Mammary epithelial cell (primary cell): ENCODE data around the gene CD160.

Experiments
- EZH2 ChIP-seq: IDR thresholded peaks from 2 replicates; pipeline ENCODE4 v1.6.1; 2012; ENCODE audit warnings: low read length, inconsistent platforms, borderline replicate concordance
- TF ChIP-seq, protein P1 (sequence below), 2 donors: IDR thresholded peaks in 1 of 2; conservative IDR thresholded peaks in 1 of 2; 2 replicates each; pipeline ENCODE4 v1.5.1; 2011 to 2012; ENCODE audit warnings: inconsistent platforms in 2 of 2, low read length in 2 of 2, mild to moderate bottlenecking in 2 of 2, control low read depth in 1 of 2, low read depth in 1 of 2; ENCODE audit not compliant: insufficient read depth in 1 of 2; ENCODE audit errors: extremely low read depth in 1 of 2

DNA sequence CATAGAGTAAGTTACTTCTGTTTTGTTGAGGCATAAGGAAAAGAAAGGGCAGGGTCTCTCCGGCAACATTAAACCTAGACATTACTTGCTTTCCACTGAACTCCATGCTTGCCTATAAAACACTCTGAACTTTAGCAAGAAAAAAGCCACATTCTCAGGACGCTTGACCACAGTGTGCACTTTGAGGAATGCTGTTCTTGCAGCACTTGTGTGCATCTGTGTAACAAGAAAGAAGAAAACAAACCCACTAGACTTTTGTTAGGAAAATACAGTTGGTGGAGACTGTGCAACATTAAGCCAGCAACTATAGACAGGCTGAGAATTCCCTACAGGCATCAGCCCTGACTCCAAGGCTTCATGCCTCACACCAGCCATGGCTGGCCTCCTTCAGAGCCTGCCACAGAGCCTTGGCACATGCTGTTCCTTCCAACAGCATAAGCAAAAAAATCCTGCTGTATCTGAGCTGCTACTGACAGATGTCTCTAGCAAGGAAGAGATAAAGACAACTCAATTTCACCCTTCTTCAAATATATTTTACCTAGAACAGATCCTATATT lies 17.9 kb upstream of the CD160 start:
- no peak for TF ChIP-seq EZH2
- TF ChIP-seq, protein P1, sequence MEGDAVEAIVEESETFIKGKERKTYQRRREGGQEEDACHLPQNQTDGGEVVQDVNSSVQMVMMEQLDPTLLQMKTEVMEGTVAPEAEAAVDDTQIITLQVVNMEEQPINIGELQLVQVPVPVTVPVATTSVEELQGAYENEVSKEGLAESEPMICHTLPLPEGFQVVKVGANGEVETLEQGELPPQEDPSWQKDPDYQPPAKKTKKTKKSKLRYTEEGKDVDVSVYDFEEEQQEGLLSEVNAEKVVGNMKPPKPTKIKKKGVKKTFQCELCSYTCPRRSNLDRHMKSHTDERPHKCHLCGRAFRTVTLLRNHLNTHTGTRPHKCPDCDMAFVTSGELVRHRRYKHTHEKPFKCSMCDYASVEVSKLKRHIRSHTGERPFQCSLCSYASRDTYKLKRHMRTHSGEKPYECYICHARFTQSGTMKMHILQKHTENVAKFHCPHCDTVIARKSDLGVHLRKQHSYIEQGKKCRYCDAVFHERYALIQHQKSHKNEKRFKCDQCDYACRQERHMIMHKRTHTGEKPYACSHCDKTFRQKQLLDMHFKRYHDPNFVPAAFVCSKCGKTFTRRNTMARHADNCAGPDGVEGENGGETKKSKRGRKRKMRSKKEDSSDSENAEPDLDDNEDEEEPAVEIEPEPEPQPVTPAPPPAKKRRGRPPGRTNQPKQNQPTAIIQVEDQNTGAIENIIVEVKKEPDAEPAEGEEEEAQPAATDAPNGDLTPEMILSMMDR (conservative IDR thresholded peaks at IDR 0.05 in 1 of 2, IDR thresholded peaks at IDR 0.05 in 1 of 2; ENCODE audit: extremely low read depth in 1 of 2, insufficient read depth in 1 of 2, low read depth in 1 of 2, low read length in 2 of 2): no peak
